Ovary (tissue), 9 donors: ENCODE measurements around the gene PGBD4. TPM values are rescaled to one million over a fixed set of nuclear protein-coding genes. Genes with fewer than 3 reads are reported as not detected.

Experiments
- DNase-seq, 5 donors: peaks; one replicate each; pipeline ENCODE4 v3.0.0-alpha.2; 2019 to 2020
- H3K27ac ChIP-seq, 2 donors: fragments of 200-600 bp; one replicate each; pipeline versions ENCODE4 v1.5.1 to v1.8.0; 2019 to 2022
- H3K27me3 ChIP-seq: fragments of 200-600 bp; one replicate; pipeline ENCODE4 v1.8.0; 2022
- H3K36me3 ChIP-seq: fragments of 200-600 bp; sonication (generic); one replicate; pipeline ENCODE4 v1.5.1; 2019
- H3K4me1 ChIP-seq: one replicate; pipeline ENCODE4 v1.8.1; 2013; ENCODE audit warnings: mild to moderate bottlenecking, moderate library complexity; ENCODE audit not compliant: insufficient read depth
- H3K4me3 ChIP-seq: fragments of 200-600 bp; sonication (generic); one replicate; pipeline ENCODE4 v1.5.1; 2017
- H3K9me3 ChIP-seq, 2 donors: fragments of 200-600 bp in 1 of 2; sonication (generic) in 1 of 2; one replicate each; pipeline versions ENCODE4 v1.5.1 to v1.8.1; 2013 to 2019; ENCODE audit warnings: mild to moderate bottlenecking in 1 of 2, moderate library complexity in 1 of 2
- CTCF ChIP-seq, 3 donors: fragments of 450-650 bp in 2 of 3; fragments of 200-600 bp in 1 of 3; IDR thresholded peaks; one replicate each; pipeline versions ENCODE4 v1.5.1 to v1.8.0; 2016 to 2022; ENCODE audit warnings: antibody characterized with exemption in 3 of 3, mild to moderate bottlenecking in 1 of 3
- EP300 ChIP-seq: sonication (generic); formaldehyde crosslinking; IDR thresholded peaks from one replicate; pipeline ENCODE4 v1.6.1; 2017; ENCODE audit warnings: antibody characterized with exemption
- POLR2A ChIP-seq: fragments of 450-650 bp; IDR thresholded peaks from one replicate; pipeline ENCODE4 v1.6.1; 2017; ENCODE audit warnings: antibody characterized with exemption, mild to moderate bottlenecking, moderate library complexity
- WGBS, 3 donors: extraction: QIAGEN DNeasy Blood & Tissue Kit in 1 of 3; methylation state at CpG; one replicate each; pipeline versions ENCODE4 v1.1.5 to v1.1.7; 2013 to 2017; 5-methylcytosine and 5-hydroxymethylcytosine counted together
- intact Hi-C, 4 donors: fragments of 100-400 bp; cut with DNase I; formaldehyde crosslinking; loops; one replicate each; pipeline versions ENCODE4 v1.11.0 to v1.15.1; 2022 to 2023
- polyA plus RNA-seq, 2 donors: library from polyadenylated mRNA; stranded (reverse); fragments of 200-250 nt in 1 of 2; fragments of 350-450 nt in 1 of 2; fragmentation: Illumina TruSeq in 1 of 2; extraction: RNeasy Lipid Tissue Mini Kit (QIAGEN cat#74804) in 1 of 2; gene quantifications; one replicate each; pipeline ENCODE4 v1.2.3, GENCODE V29; 2013 to 2014
- total RNA-seq, 7 donors: library from RNA; depleted of rRNA in 2 of 7; stranded (reverse); fragments of >200 nt in 2 of 7; fragmentation: NEBNext Ultra II Directional in 3 of 7; extraction: Animal tissue kit (Norgen Biotek cat#: 25700) in 3 of 7; gene quantifications; one replicate each; pipeline versions ENCODE4 v1.1.0 to v1.2.4, GENCODE V29; 2016 to 2023
- donor health status: DM: no; HTN: no; CAD: no; lungs with moderate emphysema.
- donor health status: DM: no; HTN: no; CAD: no.
- donor health status: Bipolar disorder and iron deficiency.
- donor health status: DM: yes; HTN: yes; CAD: no.
- donor health status: DM: no; HTN: no; CAD: no.
- donor health status: DM: yes; HTN: yes; CAD: no.

Gene PGBD4
- total and polyA plus RNA-seq, 9 donors: 0.46 to 1.6 (median 1.0) TPM

GRCh38 chr15:34102175-34102925 is 467 bp downstream of the PGBD4 start:
- 18 to 24% (median 21%) methylated on average over 29 of the region's 29 CpGs for WGBS, 3 donors
- Histone ChIP-seq H3K9me3 (no peaks in the 10 kb centered on the region), H3K4me3 (peak overlapping the region; percentile 87), H3K27ac (peak overlapping the region in 1 of 2 donors; percentile 70), H3K36me3 (no peaks in the 10 kb centered on the region), H3K27me3 (no peaks in the 10 kb centered on the region), H3K4me1 (peaks cover 2% of the 10 kb centered on the region)
- intact Hi-C loops: loop anchor here in 2 of 4 donors (2.0 to 5.0 kb wide), 2 partner anchors 122 to 125 kb away; partner anchors contain the start of gene EMC4 (in 2 of the 2)
- no peak for DNase-seq
- TF ChIP-seq CTCF (IDR thresholded peaks at IDR 0.05): no peak

DNA sequence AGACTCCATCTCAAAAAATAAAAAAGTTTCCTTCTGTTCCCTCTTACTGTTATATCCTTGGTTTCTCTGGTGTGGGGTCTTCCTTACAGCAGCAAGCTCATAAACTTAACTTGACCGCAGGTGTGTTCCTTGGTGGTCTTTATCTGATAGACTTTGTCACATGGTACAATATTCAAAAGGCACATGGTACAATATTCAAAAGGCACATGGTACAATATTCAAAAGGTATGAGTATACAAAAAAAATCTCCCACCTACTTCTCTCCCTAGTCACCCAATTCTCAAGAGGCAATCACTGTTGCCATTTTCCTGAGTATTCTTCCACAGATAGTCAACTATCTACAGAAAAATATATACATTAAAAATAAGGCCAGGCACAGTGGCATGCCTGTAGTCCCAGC is 4.5 kb downstream of the PGBD4 start:
- no peaks in the 10 kb centered on the region for H3K9me3 ChIP-seq
- no peak overlapping the region for H3K4me3 ChIP-seq
- 85 to 94% (median 89%) methylated on average over 1 of the region's 1 CpG for WGBS, 3 donors
- peaks cover 2% of the 10 kb centered on the region for H3K4me1 ChIP-seq
- no peak overlapping the region for H3K27ac ChIP-seq
- intact Hi-C loops: loop anchor here in 1 of 4 donors (5.0 kb wide), 1 partner anchor 266 kb away; no protein-coding TSS in a partner anchor
- H3K36me3 ChIP-seq: no peaks in the 10 kb centered on the region
- H3K27me3 ChIP-seq: no peaks in the 10 kb centered on the region
- no peak for DNase-seq
- TF ChIP-seq CTCF (IDR thresholded peaks at IDR 0.05) (no peak), EP300 (no peak), POLR2A (no peak)

DNA sequence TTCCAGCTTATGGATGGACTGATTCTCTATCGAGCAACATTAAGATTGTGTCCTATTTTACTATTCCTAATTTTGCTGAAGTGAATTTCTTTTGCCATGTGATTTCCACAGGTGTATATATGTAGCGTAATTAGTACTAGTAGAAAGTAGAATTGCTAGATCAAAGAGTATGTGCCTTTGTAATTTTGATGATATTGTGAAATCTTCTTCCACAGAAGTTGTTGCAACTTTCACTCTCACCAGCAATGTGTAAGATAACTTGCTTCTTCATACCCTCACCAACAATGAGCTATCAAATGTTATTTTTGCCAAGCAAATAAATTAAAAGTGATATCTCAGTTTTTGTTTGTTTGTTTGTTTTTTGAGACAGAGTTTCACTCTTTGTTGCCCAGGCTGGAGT is 5.4 kb downstream of the PGBD4 start:
- WGBS, 3 donors: 81 to 86% (median 85%) methylated on average over 2 of the region's 2 CpGs

More for the DNA sequence above, 5.4 kb downstream of the PGBD4 start:
- TF ChIP-seq POLR2A: no peak
- TF ChIP-seq EP300: no peak
- TF ChIP-seq CTCF (IDR thresholded peaks at IDR 0.05): no peak
- no peak for DNase-seq
- Histone ChIP-seq H3K27ac (no peak overlapping the region), H3K36me3 (no peaks in the 10 kb centered on the region), H3K27me3 (no peaks in the 10 kb centered on the region), H3K4me1 (peaks cover 2% of the 10 kb centered on the region), H3K4me3 (no peak overlapping the region), H3K9me3 (no peaks in the 10 kb centered on the region)
- intact Hi-C loops: loop anchor here in 1 of 4 donors (5.0 kb wide), 1 partner anchor 265 kb away; no protein-coding TSS in a partner anchor
